NCI-H524 (cell line): ENCODE measurements around the gene HIP1.
"Not testable (repeated sequence)": the region's sequence is repeated elsewhere in the genome, so short reads cannot be mapped to it uniquely, and the experiment has no call there.

Experiments
- DNase-seq, 2 experiments: peaks; one replicate each; lab custom pipeline; 2025; lab: John Stamatoyannopoulos, UW

HIP1 gene

DNA sequence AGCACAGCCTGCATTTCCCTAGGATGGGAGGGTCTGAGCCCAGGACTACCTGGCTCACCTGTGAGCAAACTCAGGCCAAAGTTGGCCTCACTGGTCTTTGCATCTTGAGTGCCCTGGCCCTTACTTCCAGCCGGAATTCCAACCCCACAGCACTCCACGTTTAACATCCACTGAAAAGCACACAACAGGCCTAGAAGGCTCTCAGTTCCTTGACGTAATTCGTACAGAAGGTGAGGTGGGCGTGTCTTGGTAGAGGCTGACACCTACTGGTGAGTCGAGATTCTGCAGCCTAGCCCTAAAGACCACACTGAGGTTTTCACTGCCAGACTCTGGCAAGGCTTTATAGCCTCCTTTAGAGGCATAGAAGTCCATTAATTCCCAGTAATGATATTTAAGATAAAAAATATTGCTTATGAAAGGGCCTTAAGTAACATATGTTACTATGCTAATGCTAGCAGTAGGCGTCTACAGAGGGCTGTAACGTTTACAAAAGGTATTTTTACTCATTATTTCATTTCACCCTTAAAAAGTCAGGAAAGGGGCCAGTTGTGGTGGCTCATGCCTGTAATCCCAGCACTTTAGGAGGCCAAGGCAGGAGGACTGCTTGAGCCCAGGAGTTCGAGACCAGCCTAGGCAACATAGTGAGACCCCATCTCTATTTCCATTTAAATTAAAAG, 95.8 kb downstream of the HIP1 start:
- DNase-seq = peak in 1 of 2 experiments; percentile 54

DNA sequence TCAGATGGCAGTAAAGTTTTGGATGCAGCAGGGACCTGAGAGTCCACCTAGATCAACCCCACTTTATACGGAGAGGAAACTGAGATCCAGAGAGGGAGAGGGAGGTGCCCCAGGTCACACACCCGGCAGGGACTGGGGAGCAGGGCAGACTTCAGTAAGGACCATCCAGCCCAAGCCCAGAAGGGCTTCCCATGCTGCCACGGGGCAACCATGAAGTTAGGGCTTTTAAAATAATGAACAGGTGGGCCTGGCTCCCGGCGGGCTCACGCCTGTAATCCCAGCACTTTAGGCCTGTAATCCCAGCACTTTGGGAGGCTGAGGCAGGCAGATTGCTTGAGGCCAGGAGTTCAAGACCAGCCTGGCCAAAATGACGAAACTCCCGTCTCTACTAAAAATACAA, 98.5 kb downstream of the HIP1 start:
- DNase-seq = peak; percentile 58 to 70

DNA sequence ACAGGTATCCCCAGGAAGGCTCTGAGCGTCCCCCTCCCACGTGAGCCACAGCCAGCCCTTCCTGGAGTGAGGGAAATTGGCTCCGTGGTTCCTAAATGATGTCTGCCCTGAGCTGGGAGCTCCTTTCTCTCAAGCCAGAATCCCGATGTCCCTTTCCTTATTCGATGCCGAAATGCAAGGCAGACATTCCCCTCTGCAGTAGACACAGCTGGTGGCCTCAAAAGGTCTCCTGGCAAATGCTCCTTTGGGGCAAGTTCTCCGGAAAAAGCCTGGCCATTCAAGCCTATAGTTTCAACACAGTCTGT, 98.9 kb downstream of the HIP1 start:
- DNase-seq = peak; percentile 56 to 57

DNA sequence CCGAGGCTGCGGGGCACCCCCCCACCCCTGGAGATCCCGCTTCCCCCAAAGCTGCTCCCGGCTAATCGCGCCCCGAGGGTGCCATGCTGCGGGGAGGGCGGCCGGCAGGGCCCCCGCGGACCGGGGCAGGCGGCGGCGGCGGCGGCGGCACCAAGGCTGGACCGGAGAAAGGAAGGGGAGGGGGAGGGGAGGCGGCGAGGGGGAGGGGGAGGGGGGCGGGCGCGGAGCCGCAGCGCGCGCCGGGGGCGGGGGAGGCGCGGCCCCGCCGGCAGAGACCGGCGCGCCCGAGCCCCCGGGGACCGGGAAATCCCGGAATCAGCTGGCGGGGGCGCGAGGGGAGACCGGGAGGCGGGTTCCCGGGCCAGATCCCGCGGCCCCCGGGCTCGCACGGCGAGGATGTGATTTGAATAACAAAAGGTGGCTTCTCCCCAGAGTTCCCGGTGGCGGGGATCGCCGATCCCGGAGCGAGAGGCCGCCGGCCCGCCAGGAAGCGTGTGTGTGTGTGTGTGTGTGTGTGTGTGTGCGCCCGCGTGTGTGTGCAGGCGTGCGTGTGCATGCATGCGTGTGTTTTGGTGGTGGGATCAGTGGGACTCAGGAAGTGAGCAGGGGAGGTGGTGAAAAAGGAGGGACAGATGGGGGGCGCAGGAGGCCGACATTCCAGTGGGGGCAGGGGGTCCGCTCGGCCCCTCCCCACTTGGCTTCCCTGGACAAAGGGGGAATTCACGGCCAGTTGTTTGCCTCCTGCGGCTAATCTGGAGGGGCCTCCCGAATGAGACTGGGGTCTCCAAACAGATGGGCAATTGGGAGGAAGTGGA, 99.5 kb downstream of the HIP1 start:
- peak; percentile 56 to 57 for DNase-seq

DNA sequence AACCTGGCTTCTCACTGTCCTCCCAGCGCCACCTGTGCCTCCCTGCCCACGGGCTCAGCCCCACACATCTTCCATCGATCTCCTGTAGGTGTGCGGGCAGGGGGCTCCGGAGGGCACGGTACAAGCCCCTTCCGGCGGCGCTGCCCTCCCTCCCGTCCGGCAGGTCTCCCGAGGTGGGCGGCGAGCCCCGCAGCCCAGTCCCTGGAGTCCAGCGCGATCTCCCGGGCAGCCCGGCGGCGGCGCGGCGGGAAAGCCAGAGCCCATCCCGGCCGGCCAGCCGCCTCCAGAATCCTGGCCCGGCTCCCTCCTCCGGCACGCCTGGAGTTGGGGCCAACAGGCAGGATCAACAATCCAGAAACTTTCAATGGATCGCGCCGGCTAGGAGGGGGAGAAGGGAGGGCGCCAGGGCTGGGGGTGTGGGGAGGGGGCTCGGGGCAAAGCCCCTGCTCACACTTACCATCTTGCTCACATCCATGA, 100.1 kb downstream of the HIP1 start:
- DNase-seq = peak in 1 of 2 experiments; percentile 49

DNA sequence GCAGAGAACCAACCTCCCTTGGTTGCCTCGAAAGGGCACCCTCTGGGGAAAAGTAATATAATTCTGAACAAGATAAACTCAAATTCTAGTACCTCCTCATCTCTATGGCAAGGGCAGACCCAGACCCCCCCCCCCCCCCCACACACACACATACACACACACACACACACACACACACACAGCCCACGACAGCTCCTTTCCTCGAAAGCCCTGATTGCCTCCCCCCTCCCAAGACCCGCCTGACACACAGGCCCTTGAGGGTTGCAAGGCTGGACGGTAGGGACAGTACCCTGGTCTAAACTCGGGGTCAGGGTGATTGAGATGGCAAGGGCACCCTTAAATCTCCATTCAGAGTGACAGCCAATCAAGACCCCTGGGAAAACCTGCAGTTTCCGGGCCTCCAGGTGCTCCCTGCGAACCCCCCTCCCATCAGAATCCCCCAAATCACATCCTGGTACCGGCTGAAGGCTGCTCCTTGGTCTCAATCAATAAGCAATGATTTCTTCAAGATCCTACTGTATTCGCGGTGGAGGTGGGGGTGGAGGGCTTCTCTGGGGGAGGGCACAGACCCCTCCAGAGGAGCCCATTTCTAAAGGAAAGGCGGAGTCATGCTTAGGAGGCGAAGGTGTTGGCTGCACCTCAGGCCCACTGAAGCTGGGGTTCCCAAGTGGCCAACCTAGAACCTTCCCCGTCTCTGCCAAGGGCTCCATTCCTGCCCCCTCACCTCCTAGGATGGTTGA, 100.7 kb downstream of the HIP1 start:
- no peak for DNase-seq

DNA sequence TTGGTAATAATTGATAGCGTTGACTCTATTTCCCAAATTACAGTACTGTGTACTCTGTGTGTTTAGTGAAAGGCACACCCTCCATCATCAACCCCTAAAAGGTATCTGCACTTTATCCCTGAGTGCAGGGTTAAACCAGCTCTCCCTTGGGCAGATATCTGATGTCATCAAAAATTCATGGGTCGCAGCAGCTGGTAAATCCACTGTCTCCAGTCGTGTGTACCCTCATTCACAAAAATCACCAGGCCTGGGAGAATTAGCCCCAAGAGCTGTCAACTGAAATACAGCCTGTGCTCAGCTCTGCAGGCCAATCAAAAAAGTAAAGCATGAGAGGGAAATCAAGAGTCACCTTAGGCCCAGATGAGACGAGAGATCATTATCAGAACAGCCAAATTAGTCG, 103.7 kb downstream of the HIP1 start:
- no peak for DNase-seq

DNA sequence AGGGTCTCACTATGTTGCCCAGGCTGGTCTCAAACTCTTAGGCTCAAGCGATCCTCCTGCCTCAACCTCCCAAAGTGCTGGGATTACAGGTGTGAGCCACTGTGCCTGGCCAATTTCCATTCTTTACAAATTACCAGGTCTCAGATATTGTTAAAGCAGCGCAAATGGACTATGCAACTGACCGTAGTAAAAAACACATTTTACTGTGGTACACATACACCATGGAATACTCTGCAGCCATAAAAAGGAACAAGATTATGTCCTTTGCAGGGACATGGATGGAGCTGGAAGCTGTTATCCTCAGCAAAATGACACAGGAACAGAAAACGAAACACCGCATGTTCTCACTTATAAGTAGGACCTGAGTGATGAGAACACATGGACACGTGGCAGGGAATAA, 106.2 kb downstream of the HIP1 start:
- DNase-seq = not testable (repeated sequence)

DNA sequence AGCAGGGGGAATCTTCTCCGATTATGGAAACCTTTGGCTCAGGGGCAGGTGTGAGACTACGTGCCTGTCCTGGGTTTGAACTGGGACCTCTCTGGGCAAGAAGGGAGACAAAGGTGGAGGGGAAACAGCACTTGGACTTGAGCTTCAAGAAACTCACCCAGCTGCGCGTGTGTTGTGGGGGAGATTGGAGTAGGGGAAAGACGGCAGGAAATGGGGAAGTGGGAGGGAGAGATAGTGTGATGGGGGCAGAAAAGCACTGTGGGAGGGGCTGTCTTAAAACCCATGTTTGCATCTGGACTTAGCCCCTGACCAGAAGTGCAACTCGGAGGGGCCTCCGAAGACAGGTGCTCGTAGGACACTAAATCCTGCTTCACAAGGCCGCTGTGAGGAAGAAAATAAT, 107.0 kb downstream of the HIP1 start:
- no peak for DNase-seq

DNA sequence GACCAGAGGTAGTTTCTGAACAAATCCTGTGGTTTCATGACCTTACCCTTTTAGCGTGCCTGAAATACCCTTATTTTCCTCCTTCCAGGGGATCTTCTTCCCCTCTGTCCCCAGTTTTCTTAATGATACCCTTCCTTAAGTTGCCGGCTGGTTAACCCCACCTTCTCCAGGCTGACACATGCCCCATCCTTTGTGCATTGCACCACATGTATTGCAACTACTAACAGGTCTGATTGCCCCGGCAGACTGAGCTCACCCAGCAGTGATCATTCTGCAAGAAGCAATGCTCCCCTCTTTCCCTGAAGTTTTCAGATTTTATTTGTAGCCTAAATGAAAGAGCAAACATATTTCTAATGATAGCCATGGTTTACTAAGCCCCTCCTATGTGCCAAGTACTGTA, 108.2 kb downstream of the HIP1 start:
- no peak for DNase-seq

DNA sequence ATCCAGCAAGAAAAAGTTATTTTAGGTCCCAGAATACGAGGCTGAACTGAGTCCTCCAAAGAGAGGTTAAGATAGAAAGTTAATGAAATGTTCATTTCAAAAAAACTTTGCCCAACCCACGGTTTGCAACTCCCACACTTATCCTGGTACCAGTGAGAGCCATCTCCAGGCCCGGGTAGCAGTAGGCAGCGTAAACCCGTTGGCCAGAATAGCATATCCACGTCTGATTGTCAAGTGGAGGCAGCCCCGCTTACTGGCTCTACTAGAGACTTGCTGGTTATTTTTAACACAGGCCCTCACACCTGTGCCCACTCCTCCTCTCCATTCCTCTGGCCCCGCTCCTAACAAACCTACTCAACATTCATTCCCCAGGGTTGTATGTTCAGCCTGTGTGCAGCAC, 109.7 kb downstream of the HIP1 start:
- DNase-seq = no peak

DNA sequence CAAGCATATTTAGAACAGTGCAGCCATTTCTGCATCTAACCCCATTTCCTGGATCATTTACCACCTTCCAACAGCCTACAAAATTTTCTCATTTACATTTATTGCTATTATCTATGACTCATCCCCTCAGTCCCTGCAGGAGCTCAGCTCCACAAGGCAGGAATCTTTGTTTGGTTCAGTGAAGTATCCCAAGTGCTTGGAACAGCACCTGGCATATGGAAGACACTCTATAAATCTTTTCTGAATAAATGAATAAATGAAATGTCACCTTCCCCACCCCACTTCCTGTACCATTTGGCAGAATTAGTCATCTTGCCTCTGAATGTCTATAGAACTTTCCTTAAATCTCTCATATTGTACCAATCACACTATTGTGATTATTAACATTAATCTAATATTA, 110.7 kb downstream of the HIP1 start:
- DNase-seq = no peak

DNA sequence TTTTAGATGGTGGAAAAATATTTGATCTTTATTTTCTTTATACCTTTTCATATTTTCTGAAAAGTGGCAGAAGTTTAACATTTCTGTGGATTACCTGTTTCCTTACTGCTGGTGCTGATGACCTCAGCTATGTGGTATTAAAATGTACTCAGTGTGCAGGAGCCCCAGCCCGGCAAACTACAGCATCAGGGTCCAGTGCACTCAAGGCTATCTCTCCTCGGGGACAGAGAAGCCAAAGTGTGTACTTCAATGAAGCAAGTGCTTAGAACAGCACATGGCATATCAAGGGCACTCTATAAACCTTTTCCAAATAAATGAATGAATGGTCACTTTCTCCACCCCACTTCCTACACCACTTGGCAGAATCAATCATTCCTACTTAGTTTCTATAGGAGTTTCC, 111.8 kb downstream of the HIP1 start:
- no peak for DNase-seq

DNA sequence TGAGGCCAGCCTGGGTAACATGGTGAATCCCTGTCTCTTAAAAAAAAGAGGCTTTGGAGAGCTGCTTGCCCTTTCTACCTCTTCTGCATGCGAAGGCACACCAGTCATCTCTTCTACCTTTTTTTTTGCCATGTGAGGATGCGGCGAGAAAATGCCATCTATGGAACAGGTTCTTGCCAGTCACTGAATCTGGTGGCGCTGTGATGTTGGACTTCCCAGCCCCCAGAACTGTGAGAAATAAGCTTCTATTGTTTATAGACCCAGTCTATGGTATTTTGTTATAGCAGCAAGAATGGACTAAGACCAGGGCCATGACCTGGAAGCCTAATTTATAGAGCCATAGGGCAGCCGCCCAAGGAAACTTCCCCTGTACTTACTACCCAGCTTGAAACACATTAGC, 112.9 kb downstream of the HIP1 start:
- no peak for DNase-seq

DNA sequence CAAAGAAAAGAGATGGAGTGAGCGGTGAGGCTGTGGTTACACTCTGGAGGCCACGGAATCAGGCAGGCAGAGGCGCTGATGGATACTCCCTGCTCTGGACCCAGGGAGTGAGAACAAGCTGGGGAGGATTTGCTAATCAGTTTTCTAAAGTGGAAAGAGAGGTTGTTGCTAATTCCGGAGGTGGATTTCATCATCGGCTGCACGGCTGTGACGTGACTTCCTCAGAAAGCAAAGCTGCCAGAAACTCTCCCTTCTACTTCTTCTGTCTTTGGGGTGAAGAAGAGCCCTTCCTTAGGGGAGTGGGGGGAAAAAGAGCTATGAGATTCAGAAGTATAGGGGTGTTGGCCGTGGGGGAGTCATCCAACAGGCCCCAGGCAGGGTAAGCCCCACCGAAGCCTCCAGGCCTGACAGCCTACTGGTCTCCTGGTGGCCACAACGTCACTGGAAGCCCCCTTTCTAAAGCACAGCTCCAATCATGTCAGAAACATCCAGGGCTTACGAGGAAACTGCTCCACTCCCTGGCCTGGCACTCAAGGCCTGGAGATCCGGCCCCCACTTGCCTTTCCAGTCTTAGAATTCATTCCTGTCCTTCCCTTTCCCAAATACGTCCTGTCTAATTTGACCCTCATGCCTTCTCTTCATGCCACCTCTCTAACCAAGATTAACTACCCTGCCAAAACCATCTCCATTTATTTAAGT, 114.5 kb downstream of the HIP1 start:
- DNase-seq = no peak

DNA sequence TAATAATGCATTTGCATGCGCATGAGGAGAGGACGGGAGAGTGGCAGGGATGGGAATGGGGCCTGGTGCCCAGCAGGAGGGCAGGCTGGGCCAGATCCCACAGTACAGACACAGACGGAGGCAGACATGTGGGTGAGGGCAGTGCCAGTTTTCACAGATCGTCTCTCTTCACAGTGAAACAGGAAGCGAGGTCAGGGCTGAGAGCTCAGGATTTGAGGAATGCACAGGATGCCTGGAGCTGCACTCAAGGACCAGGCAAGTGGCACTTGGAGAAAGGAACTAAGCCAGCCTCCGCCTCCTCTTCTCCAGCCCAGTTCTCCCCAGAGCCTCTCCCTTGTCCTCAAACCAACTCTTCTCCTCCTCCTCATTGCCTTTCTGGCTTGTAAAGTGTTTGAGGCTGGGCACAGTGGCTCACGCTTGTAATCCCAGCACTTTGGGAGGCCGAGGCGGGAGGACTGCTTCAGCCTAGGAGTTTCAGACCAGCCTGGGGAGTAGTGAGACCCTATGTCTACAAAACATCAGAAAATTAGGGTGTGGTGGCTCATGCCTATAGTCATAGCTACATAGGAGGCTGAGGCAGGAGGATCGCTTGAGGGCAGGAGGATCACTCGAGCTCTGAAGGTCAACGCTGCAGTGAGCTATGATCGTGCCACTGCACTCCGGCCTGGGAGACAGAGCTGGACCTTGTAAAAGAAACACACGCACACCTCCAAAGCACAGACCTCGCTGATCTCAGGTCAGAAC, 115.2 kb downstream of the HIP1 start:
- no peak for DNase-seq

DNA sequence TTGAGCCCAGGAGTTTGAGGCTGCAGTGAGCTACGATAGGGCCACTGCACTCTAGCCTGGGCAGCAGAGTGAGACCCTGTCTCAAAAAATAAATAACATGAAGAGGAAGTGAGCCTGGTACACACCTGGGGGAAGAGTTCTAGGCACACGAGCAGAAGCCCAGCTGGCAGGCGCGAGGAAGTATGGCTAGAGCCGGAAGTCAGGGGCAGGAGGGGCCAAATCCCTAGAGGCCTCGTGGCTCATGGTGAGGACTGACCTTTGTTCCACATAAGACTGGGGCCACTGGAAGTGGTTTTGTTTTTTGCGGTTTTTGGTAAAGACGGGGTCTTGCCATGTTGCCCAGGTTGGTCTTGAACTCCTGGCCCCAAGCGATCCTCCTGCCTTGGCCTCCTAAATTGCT, 117.6 kb downstream of the HIP1 start:
- no peak for DNase-seq

DNA sequence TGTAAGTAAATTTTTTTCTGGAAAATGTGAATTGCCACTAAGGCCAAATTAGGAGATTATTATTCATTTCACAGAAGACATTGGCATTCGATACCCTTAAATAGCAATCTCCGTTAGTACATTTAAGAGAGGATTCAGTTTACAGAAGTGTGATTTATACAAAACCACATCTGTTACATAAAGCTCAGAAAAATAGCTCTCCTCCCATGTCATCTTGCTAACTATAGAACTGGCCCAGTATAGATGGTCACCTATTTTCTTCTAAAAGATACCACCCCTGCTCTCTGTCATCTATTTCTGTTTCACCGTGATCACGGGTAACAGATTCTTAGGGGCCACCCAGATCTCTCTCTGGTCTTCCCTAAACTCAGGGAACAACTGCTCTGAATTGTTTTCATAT, 119.1 kb downstream of the HIP1 start:
- no peak for DNase-seq

DNA sequence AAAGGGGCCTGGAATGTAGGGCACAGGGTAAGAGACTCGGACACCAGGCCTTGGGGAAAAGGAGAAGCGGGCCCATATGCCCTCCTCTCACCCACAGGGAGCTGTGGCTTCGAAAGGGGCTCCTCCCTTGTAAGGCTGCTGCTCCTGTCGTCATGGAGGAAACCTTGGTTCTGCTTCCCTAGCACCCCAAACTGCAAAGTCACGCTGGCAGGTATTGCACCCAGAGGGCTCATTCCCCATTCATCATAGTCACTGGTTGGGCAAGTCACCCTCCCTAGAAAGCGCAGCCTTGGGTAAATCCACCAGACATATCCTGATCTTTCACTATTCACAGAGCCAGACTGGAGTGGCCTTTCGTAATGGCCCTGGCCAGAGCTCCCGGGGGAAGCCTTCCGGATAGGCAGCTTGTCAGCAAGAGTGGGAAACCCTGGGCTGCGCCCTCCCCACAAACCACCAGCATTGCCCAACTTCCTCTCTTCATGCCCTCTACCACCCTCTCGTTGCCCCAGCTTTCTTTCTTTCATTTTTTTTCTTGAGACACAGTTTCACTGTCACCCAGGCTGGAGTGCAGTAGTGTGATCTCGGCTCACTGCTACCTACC, 121.0 kb downstream of the HIP1 start:
- no peak for DNase-seq

DNA sequence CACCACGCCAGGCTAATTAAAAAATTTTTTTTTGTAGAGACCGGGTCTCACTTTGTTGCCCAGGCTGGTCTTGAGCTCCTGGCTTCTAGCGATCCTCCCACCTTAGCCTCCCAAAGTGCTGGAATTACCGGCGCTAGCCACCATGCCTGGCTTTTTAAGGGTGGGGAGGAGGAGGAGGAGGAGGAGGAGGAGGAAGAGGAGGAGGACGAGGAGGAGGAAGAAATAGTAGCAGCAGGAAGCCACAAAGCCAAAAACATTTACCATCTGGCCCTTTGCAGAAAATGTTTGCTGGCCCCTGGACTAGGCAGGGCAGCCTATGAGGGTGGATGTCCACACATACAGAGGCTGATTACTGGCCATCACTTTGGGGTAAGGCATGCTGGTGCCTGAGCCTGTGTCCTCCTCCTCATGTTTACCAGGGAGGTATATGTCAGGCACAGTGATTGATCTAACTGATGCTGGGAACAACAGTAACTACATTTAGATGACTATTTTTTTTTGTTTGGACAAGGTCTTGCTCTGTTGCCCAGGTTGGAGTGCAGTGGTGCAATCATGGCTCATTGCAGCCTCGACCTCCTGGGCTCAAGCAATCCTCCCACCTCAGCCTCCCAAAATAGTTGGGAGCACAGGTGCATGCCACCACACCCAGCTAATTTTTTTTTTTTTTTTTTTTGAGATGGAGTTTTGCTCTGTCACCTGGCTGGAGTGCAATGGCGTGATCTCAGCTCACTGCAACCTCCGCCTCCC, 122.1 kb downstream of the HIP1 start:
- no peak for DNase-seq

DNA sequence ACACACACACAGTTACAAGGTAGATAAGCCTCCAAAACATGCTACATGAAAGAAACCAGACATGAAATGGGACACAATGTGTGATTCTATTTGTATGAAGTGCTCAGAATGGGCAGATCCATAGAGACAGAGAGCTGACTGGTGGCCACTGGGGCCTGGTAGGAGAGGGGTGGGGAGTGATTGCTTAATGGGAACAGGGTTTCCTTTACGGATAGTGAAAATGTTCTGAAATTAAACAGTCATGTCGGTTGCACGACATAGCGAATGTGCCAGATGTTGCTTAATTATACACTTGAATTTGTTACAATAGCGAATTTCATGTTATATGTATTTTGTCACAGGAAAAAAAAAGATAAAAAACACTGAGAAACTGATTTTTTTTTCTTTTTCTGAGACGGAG, 124.3 kb downstream of the HIP1 start:
- no peak for DNase-seq
